WI38 (cell line): Measurements from ENCODE around the gene MTCP1.

Source experiments
- H3K4me3 ChIP-seq: 2 replicates; pipeline ENCODE4 v1.5.1; 2011; ENCODE audit warnings: low read depth, mild to moderate bottlenecking, control low read depth, low read length
- TF ChIP-seq, protein P1 (sequence below): IDR thresholded peaks from 2 replicates; pipeline ENCODE4 v1.5.1; 2012; ENCODE audit warnings: low read depth, mild to moderate bottlenecking, control low read depth, low read length

Gene MTCP1

DNA sequence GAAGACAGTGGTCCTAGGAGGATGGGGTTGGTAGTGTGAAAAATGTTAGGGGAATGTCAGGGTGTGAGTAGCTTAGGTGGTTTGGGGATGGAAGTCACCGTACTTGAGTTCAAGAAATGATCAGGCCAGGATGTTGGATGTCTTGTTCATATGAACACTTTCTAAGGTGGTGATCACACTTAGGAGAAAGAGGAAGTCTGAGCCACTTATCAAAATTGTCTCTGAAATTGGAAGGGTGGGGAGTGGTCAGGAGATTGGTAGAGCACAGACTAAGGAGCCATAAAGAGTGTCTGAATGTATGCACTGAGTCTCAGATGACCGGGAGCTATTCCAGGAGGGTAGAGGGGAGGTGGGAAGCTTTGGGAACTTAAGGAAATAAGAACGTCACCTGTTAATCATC lies 17.3 kb downstream of the MTCP1 start:
- no peak overlapping the region for H3K4me3 ChIP-seq
- TF ChIP-seq, protein P1, sequence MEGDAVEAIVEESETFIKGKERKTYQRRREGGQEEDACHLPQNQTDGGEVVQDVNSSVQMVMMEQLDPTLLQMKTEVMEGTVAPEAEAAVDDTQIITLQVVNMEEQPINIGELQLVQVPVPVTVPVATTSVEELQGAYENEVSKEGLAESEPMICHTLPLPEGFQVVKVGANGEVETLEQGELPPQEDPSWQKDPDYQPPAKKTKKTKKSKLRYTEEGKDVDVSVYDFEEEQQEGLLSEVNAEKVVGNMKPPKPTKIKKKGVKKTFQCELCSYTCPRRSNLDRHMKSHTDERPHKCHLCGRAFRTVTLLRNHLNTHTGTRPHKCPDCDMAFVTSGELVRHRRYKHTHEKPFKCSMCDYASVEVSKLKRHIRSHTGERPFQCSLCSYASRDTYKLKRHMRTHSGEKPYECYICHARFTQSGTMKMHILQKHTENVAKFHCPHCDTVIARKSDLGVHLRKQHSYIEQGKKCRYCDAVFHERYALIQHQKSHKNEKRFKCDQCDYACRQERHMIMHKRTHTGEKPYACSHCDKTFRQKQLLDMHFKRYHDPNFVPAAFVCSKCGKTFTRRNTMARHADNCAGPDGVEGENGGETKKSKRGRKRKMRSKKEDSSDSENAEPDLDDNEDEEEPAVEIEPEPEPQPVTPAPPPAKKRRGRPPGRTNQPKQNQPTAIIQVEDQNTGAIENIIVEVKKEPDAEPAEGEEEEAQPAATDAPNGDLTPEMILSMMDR: no peak

DNA sequence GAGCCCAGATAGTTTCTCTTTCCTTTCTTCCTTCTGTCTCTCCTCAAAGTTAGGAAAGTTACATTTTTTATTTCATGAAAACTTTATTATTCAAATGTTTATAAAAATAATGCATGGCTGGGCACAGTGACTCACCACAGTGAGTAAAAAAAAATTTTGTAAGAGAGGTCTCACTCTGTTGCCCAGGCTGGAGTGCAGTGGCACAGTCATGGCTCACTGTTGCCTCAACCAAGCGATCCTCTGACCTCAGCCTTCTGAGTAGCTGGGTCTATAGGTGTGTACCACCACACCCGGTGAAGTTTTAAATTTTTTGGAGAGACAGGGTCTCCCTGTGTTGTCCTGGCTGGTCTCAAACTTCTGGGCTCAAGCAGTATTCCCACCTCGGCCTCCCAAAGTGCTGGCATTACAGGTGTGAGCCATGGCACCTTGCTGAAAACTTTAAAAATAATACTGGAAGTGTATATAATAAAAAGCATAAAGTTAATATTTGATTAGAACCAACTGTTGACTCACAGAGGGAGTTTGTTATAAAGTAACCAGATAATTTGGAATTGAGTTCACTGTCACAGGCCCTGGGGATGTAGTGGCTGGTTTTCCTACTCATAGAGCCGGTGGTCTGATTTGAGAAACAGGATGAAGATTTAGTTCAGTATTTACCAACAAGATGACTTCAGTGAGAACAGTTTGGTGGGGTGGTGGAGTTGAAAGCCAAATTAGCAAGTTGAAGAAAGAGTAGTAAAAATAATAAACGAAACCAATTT lies 18.0 kb downstream of the MTCP1 start:
- TF ChIP-seq, protein P1: no peak
- no peak overlapping the region for H3K4me3 ChIP-seq

DNA sequence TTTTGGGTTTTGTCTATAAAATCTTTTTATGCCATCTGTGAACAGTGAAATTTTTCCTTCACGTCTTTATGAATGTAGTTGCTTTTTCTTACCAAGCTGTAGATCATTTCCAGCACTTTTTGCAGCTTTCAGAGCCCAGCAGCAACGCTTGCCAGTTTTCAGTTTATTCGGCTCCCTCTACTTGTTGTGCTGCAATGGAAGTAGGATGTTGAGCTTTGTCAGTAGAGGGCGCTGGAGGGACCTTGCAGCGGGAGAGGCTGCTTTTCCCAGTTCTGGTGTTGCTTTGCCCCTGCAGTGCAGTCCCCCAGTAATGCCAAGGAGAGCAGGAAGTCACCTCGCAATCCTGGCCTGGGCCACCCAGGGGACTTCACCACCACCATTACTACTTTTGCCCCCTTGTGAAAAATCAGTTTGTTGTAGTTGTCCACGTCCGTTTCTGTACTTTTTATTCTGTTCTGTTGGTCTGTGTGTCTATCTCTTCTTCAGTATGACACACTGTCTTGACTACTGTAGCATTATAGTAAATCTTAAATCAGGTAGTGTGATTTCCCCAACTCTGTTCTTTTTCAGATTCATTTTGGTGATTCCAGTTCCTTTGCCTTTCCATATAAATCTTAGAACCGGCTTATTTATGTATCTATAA lies 21.8 kb downstream of the MTCP1 start:
- TF ChIP-seq, protein P1: peak; percentile 53
- no peak overlapping the region for H3K4me3 ChIP-seq

DNA sequence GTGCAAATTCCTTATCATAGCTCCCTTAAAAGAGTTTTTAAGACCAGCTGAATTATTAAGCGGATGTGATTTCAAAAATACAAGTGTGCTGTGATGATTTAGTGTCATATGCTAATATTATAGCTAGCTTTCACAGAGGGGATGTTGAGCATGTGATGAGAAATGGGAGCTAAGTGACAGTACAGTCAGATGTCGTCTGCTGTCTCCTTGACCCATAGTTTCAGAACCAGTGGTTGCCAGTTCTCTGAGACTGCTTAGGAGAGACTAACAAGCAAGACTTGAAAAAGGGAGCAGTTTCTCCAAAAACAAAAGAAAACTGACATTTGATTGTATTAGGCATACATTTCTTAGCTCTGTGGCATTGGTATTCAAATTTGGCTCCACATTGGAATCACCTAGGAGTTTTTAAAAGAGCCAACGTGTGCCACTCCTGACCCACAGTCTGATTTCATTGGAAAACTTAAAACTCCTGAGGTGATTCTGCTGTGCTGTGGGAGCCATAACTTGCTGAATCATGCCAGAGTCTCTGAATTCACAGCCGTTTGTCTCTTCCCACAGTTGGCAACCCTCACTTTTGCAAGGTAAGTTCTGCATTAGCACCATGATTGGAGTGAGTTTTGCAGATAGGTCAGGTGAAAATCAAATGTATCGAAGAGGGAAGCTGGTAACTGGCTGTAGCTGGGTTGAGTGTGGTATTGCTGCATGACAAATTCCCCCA lies 24.0 kb downstream of the MTCP1 start:
- H3K4me3 ChIP-seq: no peak overlapping the region

DNA sequence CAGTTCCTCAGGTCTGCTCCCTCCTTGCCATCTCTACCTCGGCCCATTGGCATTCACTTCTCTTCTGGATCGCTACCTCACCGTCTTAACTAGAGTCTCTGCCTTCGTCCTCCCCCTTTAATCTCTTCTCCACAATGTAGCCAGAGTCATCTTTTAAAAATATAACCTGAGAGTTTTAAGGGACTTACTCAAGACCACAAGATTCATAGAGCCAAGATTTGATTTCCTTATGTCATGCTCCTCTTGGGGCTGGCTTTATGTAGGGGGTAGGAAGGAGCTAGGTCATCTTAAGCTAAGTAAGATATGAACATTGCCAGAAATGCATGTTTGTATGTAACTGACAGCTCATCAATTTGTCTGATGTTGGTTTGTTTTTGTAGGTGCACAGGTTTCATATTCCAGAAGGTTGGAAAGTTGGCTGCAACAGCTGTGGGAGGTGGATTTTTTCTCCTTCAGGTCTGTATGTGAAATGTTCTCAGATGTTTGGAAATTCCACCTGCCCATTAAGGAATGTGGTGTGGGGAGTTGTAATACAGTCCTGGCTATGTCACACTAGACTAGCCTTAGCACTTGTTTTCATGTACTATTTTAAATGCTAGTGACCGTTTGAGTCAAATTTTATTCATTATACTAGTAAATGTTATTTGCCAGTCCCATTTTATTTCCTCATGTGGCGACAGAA lies 24.7 kb downstream of the MTCP1 start:
- H3K4me3 ChIP-seq: no peak overlapping the region
- TF ChIP-seq, protein P1: no peak

More for the DNA sequence above, 24.0 kb downstream of the MTCP1 start:
- TF ChIP-seq, protein P1: no peak

DNA sequence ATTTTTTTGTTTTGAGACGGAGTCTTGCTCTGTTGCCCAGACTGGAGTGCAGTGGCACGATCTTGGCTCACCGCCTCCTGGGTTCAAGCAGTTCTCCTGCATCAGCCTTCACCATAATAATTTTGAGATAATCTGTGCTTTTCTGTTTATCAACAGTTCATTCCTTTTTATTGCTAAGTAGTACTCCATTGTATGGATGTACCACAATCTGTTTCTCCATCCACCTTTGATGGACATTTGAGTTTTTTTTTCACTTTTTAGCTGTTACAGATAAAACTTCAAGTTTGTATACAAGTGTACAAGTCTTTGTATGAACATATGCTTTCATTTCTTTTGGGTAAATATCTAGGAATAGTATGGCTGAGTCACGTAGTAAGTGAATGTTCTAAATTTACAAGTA lies 35.2 kb downstream of the MTCP1 start:
- TF ChIP-seq, protein P1: no peak
- H3K4me3 ChIP-seq: no peak overlapping the region
